HepG2 (cell line): ENCODE measurements around the gene NEDD4. TPM values are rescaled to one million over a fixed set of nuclear protein-coding genes. Genes with fewer than 3 reads are reported as not detected.

Experiments used
- FOXA1 ChIP-seq, 2 experiments: fragments of 450-650 bp in 1 of 2; sonication (generic) in 1 of 2; formaldehyde crosslinking in 1 of 2; IDR thresholded peaks; 2 replicates each; pipeline versions ENCODE4 v1.4.0 to v1.6.1; 2016 to 2020; ENCODE audit warnings: missing genetic modification reagents in 1 of 2
- FOXA3 ChIP-seq: IDR thresholded peaks from 2 replicates; pipeline ENCODE4 v1.6.1; 2016; ENCODE audit warnings: missing genetic modification reagents, missing compliant biosample characterization
- GPN1 ChIP-seq: sonication (generic); formaldehyde crosslinking; IDR thresholded peaks from 2 replicates; pipeline ENCODE4 v1.5.1; 2020; ENCODE audit warnings: missing genetic modification reagents, borderline replicate concordance
- HDAC6 ChIP-seq: fragments of 200-600 bp; sonication (generic); IDR thresholded peaks from 2 replicates; pipeline ENCODE4 v1.7.0; 2017; ENCODE audit warnings: mild to moderate bottlenecking, antibody characterized with exemption, low read length, low read depth
- MIER2 ChIP-seq: IDR thresholded peaks from 2 replicates; pipeline ENCODE4 v1.6.1; 2016; ENCODE audit warnings: missing biosample characterization, missing genetic modification reagents
- MIER3 ChIP-seq: IDR thresholded peaks from 2 replicates; pipeline ENCODE4 v1.6.1; 2016; ENCODE audit warnings: missing compliant biosample characterization, borderline replicate concordance
- MTA3 ChIP-seq: sonication (generic); formaldehyde crosslinking; IDR thresholded peaks from 2 replicates; pipeline ENCODE4 v1.4.0; 2020; ENCODE audit warnings: missing genetic modification reagents
- PAWR ChIP-seq: sonication (generic); formaldehyde crosslinking; IDR thresholded peaks from 2 replicates; pipeline ENCODE4 v1.4.0; 2020; ENCODE audit warnings: missing genetic modification reagents, mild to moderate bottlenecking, borderline replicate concordance
- REXO4 ChIP-seq: sonication (generic); formaldehyde crosslinking; IDR thresholded peaks from 2 replicates; pipeline ENCODE4 v1.8.0; 2022; ENCODE audit warnings: missing genetic modification reagents, mild to moderate bottlenecking, borderline replicate concordance
- SNAPC2 ChIP-seq: sonication (generic); formaldehyde crosslinking; IDR thresholded peaks from 2 replicates; pipeline ENCODE4 v1.8.1; 2022; ENCODE audit warnings: mild to moderate bottlenecking, missing genetic modification reagents
- XRCC5 ChIP-seq: fragments of 200-400 bp; formaldehyde crosslinking; optimal IDR thresholded peaks from 2 replicates; pipeline ENCODE3; 2017; ENCODE audit warnings: mild to moderate bottlenecking, low read length
- YEATS4 ChIP-seq: sonication (generic); formaldehyde crosslinking; IDR thresholded peaks from 2 replicates; pipeline ENCODE4 v1.4.0; 2020; ENCODE audit warnings: missing genetic modification reagents, borderline replicate concordance
- ZNF232 ChIP-seq: sonication (generic); formaldehyde crosslinking; IDR thresholded peaks from 2 replicates; pipeline ENCODE4 v1.4.0; 2020; ENCODE audit warnings: missing genetic modification reagents, borderline replicate concordance
- ZNF558 ChIP-seq: sonication (generic); formaldehyde crosslinking; IDR thresholded peaks from 2 replicates; pipeline ENCODE4 v1.9.0; 2022; ENCODE audit warnings: mild to moderate bottlenecking, missing genetic modification reagents, borderline replicate concordance
- ZNF567 ChIP-seq: sonication (generic); formaldehyde crosslinking; IDR thresholded peaks from 2 replicates; pipeline ENCODE4 v1.8.1; 2023; ENCODE audit warnings: mild to moderate bottlenecking, missing genetic modification reagents, borderline replicate concordance
- polyA plus RNA-seq, 8 experiments: library from polyadenylated mRNA; depleted of rRNA in 3 of 8; stranded (reverse) in 7 of 8; unstranded in 1 of 8; fragments of >200 nt; fragmentation: Illumina TruSeq in 4 of 8; extraction: Trizol in 4 of 8; gene quantifications; 2 replicates each; pipeline versions ENCODE4 v1.2.1 to v1.2.3, GENCODE V29; 2011 to 2016; ENCODE audit warnings: low read depth in 4 of 8, missing spikeins in 1 of 8, mixed read lengths in 1 of 8; ENCODE audit not compliant: insufficient read depth in 1 of 8
- total RNA-seq, 5 experiments: library from RNA; depleted of rRNA; stranded (reverse); fragments of >200 nt; fragmentation: Illumina TruSeq; extraction: Trizol; gene quantifications; 2 replicates each; pipeline ENCODE4 v1.2.3, GENCODE V29; 2016; ENCODE audit warnings: low read depth in 1 of 5
- TF ChIP-seq, protein P1 (sequence below): sonication (generic); formaldehyde crosslinking; IDR thresholded peaks from 2 replicates; pipeline ENCODE4 v1.5.0; 2020; ENCODE audit warnings: mild to moderate bottlenecking, missing genetic modification reagents
- TF ChIP-seq, protein P2 (sequence below): sonication (generic); formaldehyde crosslinking; IDR thresholded peaks from 2 replicates; pipeline ENCODE4 v1.9.0; 2021; ENCODE audit warnings: mild to moderate bottlenecking, missing genetic modification reagents
- TF ChIP-seq, protein P3 (sequence below): sonication (generic); formaldehyde crosslinking; IDR thresholded peaks from 2 replicates; pipeline ENCODE4 v1.4.0; 2020; ENCODE audit warnings: mild to moderate bottlenecking, missing genetic modification reagents

The NEDD4 gene
- total and polyA plus RNA-seq, 2 of the 13 experiments (the other 11 are each of a cell fraction or from before 2014, with no cell fraction given) = 10.4 to 13.0 TPM

DNA sequence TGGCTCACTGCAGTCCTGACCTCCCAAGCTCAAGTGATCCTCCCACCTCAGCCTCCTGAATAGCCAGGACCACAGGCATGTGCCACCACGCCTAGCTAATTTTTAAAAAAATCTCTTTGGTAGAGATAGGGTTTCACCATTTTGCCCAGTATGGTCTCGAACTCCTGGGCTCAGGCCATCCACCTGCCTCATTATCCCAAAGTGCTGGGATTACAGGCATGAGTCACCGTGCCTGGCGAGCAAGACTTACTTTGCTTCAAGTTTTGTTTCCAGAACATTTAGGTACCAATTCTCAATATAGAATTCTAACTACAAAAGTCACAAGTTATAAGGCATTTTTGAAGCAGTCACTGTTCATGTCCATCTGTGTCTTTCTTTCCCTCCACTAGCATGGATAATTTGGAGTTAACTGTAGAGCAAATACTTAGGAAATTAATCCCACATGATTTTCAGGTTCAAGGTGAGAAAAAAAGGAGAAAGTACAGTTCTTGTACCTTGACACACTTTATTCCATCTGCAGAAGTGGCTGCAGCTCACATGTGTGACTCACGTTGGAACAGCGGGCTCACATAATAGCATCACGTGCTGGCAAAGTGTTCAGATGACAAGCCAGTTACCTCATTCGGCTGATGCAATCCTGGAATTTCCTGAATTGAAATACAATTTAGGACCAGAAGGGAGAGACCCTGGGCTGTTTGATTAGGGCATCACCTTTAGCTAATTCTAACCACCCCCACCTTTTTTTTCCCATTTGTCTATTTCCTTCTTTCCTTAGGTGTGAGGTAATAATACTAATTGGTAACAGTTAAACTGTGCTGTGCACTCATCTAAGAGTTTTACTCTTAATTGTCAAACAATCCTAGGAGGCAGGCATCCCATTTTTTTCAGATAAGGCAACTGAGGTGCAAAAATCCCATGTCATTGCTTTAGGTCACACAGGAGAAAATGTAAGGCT is 46.9 kb upstream of the NEDD4 start (continued):
- no peak for TF ChIP-seq REXO4 (CRISPR knock-in tag)
- TF ChIP-seq MIER3 (CRISPR knock-in tag) = peak; percentile 70; the same call in 1 of the 2 replicates
- TF ChIP-seq YEATS4 = 0 out of 2 replicates have a peak, but pooled peaks have one; percentile 47
- TF ChIP-seq ZNF567 (CRISPR knock-in tag) = no peak
- no peak for TF ChIP-seq ZNF232
- TF ChIP-seq, protein P1, sequence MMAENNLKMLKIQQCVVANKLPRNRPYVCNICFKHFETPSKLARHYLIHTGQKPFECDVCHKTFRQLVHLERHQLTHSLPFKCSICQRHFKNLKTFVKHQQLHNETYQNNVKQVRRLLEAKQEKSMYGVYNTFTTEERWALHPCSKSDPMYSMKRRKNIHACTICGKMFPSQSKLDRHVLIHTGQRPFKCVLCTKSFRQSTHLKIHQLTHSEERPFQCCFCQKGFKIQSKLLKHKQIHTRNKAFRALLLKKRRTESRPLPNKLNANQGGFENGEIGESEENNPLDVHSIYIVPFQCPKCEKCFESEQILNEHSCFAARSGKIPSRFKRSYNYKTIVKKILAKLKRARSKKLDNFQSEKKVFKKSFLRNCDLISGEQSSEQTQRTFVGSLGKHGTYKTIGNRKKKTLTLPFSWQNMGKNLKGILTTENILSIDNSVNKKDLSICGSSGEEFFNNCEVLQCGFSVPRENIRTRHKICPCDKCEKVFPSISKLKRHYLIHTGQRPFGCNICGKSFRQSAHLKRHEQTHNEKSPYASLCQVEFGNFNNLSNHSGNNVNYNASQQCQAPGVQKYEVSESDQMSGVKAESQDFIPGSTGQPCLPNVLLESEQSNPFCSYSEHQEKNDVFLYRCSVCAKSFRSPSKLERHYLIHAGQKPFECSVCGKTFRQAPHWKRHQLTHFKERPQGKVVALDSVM (CRISPR knock-in tag) = no peak; the same call in 1 of the 2 replicates
- TF ChIP-seq GPN1 = no peak
- no peak for TF ChIP-seq FOXA1 (IDR thresholded peaks at IDR 0.05)
- 0 out of 2 replicates have a peak, but pooled peaks have one; percentile 25 for TF ChIP-seq FOXA1 (CRISPR knock-in tag; IDR thresholded peaks at IDR 0.05)
- no peak for TF ChIP-seq XRCC5
- no peak for TF ChIP-seq MIER2 (CRISPR knock-in tag)
- no peak for TF ChIP-seq MTA3
- TF ChIP-seq, protein P2, sequence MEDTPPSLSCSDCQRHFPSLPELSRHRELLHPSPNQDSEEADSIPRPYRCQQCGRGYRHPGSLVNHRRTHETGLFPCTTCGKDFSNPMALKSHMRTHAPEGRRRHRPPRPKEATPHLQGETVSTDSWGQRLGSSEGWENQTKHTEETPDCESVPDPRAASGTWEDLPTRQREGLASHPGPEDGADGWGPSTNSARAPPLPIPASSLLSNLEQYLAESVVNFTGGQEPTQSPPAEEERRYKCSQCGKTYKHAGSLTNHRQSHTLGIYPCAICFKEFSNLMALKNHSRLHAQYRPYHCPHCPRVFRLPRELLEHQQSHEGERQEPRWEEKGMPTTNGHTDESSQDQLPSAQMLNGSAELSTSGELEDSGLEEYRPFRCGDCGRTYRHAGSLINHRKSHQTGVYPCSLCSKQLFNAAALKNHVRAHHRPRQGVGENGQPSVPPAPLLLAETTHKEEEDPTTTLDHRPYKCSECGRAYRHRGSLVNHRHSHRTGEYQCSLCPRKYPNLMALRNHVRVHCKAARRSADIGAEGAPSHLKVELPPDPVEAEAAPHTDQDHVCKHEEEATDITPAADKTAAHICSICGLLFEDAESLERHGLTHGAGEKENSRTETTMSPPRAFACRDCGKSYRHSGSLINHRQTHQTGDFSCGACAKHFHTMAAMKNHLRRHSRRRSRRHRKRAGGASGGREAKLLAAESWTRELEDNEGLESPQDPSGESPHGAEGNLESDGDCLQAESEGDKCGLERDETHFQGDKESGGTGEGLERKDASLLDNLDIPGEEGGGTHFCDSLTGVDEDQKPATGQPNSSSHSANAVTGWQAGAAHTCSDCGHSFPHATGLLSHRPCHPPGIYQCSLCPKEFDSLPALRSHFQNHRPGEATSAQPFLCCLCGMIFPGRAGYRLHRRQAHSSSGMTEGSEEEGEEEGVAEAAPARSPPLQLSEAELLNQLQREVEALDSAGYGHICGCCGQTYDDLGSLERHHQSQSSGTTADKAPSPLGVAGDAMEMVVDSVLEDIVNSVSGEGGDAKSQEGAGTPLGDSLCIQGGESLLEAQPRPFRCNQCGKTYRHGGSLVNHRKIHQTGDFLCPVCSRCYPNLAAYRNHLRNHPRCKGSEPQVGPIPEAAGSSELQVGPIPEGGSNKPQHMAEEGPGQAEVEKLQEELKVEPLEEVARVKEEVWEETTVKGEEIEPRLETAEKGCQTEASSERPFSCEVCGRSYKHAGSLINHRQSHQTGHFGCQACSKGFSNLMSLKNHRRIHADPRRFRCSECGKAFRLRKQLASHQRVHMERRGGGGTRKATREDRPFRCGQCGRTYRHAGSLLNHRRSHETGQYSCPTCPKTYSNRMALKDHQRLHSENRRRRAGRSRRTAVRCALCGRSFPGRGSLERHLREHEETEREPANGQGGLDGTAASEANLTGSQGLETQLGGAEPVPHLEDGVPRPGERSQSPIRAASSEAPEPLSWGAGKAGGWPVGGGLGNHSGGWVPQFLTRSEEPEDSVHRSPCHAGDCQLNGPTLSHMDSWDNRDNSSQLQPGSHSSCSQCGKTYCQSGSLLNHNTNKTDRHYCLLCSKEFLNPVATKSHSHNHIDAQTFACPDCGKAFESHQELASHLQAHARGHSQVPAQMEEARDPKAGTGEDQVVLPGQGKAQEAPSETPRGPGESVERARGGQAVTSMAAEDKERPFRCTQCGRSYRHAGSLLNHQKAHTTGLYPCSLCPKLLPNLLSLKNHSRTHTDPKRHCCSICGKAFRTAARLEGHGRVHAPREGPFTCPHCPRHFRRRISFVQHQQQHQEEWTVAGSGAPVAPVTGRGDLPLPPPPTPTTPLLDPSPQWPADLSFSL (CRISPR knock-in tag) = no peak
- TF ChIP-seq FOXA3 (CRISPR knock-in tag) = peak; percentile 84; the same call in 1 of the 2 replicates
- TF ChIP-seq, protein P3, sequence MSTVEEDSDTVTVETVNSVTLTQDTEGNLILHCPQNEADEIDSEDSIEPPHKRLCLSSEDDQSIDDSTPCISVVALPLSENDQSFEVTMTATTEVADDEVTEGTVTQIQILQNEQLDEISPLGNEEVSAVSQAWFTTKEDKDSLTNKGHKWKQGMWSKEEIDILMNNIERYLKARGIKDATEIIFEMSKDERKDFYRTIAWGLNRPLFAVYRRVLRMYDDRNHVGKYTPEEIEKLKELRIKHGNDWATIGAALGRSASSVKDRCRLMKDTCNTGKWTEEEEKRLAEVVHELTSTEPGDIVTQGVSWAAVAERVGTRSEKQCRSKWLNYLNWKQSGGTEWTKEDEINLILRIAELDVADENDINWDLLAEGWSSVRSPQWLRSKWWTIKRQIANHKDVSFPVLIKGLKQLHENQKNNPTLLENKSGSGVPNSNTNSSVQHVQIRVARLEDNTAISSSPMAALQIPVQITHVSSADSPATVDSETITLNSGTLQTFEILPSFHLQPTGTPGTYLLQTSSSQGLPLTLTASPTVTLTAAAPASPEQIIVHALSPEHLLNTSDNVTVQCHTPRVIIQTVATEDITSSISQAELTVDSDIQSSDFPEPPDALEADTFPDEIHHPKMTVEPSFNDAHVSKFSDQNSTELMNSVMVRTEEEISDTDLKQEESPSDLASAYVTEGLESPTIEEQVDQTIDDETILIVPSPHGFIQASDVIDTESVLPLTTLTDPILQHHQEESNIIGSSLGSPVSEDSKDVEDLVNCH = no peak
- no peak for TF ChIP-seq SNAPC2 (CRISPR knock-in tag)
- no peak for TF ChIP-seq PAWR (CRISPR knock-in tag)
- no peak; the same call in 1 of the 2 replicates for TF ChIP-seq ZNF558 (CRISPR knock-in tag)
- TF ChIP-seq HDAC6 = no peak
